CD14-positive monocyte (primary cell): ENCODE measurements around the gene CSF1R. TPM values are rescaled to one million over a fixed set of nuclear protein-coding genes. Genes with fewer than 3 reads are reported as not detected.

Source experiments
- DNase-seq, 3 donors: peaks; one replicate each; pipeline ENCODE4 v3.0.0-alpha.2; 2011 to 2022
- H2AFZ ChIP-seq: 2 replicates; pipeline ENCODE4 v1.6.0; 2012; ENCODE audit warnings: mild to moderate bottlenecking, low read depth, low read length, inconsistent platforms; ENCODE audit not compliant: insufficient read depth, poor library complexity, severe bottlenecking
- H3K27ac ChIP-seq, 2 donors: 1 replicate in 1 of 2; 2 replicates in 1 of 2; pipeline ENCODE4 v1.5.1; 2012 to 2013; ENCODE audit warnings: low read length in 2 of 2, control low read depth in 1 of 2, inconsistent platforms in 1 of 2, low read depth in 1 of 2, mild to moderate bottlenecking in 1 of 2
- H3K27me3 ChIP-seq, 2 donors: one replicate each; pipeline versions ENCODE4 v1.6.0 to v1.6.1; 2011 to 2013; ENCODE audit warnings: low read length in 2 of 2; ENCODE audit not compliant: control insufficient read depth in 2 of 2, insufficient read depth in 2 of 2
- H3K36me3 ChIP-seq, 2 donors: replicated peaks in 1 of 2; 1 replicate in 1 of 2; 2 replicates in 1 of 2; pipeline versions ENCODE4 v1.5.1 to v1.6.1; 2012 to 2013; ENCODE audit warnings: low read length in 2 of 2, control low read depth in 1 of 2, inconsistent platforms in 1 of 2, mild to moderate bottlenecking in 1 of 2; ENCODE audit not compliant: insufficient read depth in 2 of 2, control insufficient read depth in 1 of 2
- H3K4me1 ChIP-seq, 2 donors: 1 replicate in 1 of 2; 2 replicates in 1 of 2; pipeline versions ENCODE4 v1.5.1 to v1.6.1; 2012 to 2013; ENCODE audit warnings: low read length in 2 of 2, control low read depth in 1 of 2, inconsistent platforms in 1 of 2, mild to moderate bottlenecking in 1 of 2, moderate library complexity in 1 of 2; ENCODE audit not compliant: insufficient read depth in 2 of 2, control insufficient read depth in 1 of 2
- H3K4me2 ChIP-seq: replicated peaks from 2 replicates; pipeline ENCODE3; 2012; ENCODE audit warnings: low read length, moderate library complexity, mild to moderate bottlenecking; ENCODE audit not compliant: poor library complexity, severe bottlenecking; ENCODE audit errors: extremely low read depth
- H3K4me3 ChIP-seq, 3 experiments: fragments of 200-600 bp in 1 of 3; sonication (generic) in 1 of 3; replicated peaks in 1 of 3; 1 replicate in 2 of 3; 2 replicates in 1 of 3; pipeline ENCODE4 v1.5.1; 2011 to 2013; ENCODE audit warnings: low read length in 3 of 3, mild to moderate bottlenecking in 3 of 3, control low read depth in 2 of 3, low read depth in 2 of 3, inconsistent platforms in 1 of 3, moderate library complexity in 1 of 3
- H3K79me2 ChIP-seq: 2 replicates; pipeline ENCODE4 v1.6.0; 2012; ENCODE audit warnings: mild to moderate bottlenecking, control low read depth, inconsistent platforms, low read length, moderate library complexity; ENCODE audit not compliant: insufficient read depth
- H3K9ac ChIP-seq: 2 replicates; pipeline ENCODE4 v1.6.0; 2017; ENCODE audit warnings: low read length, mild to moderate bottlenecking; ENCODE audit not compliant: insufficient read depth, poor library complexity, severe bottlenecking
- H3K9me3 ChIP-seq, 2 donors: replicated peaks in 1 of 2; 1 replicate in 1 of 2; 2 replicates in 1 of 2; pipeline versions ENCODE4 v1.5.1 to v1.6.1; 2012 to 2013; ENCODE audit warnings: low read length in 2 of 2, control low read depth in 1 of 2; ENCODE audit not compliant: control insufficient read depth in 1 of 2, insufficient read depth in 1 of 2
- H4K20me1 ChIP-seq: 2 replicates; pipeline ENCODE4 v1.6.0; 2012; ENCODE audit warnings: mild to moderate bottlenecking, low read length, control low read depth, moderate library complexity; ENCODE audit not compliant: insufficient read depth
- H3K27ac Mint-ChIP-seq, 7 donors: one replicate each; pipeline ENCODE4 v1.8.0; 2020; ENCODE audit warnings: mild to moderate bottlenecking in 7 of 7, mixed read lengths in 7 of 7, moderate library complexity in 6 of 7, inconsistent platforms in 2 of 7
- H3K27me3 Mint-ChIP-seq, 3 donors: one replicate each; pipeline ENCODE4 v1.8.0; 2021 to 2022; ENCODE audit warnings: low read depth in 3 of 3, mild to moderate bottlenecking in 3 of 3, mixed read lengths in 3 of 3, moderate library complexity in 3 of 3, inconsistent platforms in 1 of 3
- H3K36me3 Mint-ChIP-seq, 2 donors: one replicate each; pipeline ENCODE4 v1.8.0; 2020; ENCODE audit warnings: mixed read lengths in 2 of 2, inconsistent platforms in 1 of 2, mild to moderate bottlenecking in 1 of 2
- H3K4me1 Mint-ChIP-seq: one replicate; pipeline ENCODE4 v1.8.0; 2020; ENCODE audit warnings: mild to moderate bottlenecking, mixed read lengths
- H3K4me3 Mint-ChIP-seq, 2 donors: one replicate each; pipeline ENCODE4 v1.8.0; 2020; ENCODE audit warnings: mild to moderate bottlenecking in 2 of 2, mixed read lengths in 2 of 2, moderate library complexity in 1 of 2
- H3K9me3 Mint-ChIP-seq, 7 donors: one replicate each; pipeline ENCODE4 v1.8.0; 2020 to 2022; ENCODE audit warnings: mixed read lengths in 7 of 7, mild to moderate bottlenecking in 6 of 7, moderate library complexity in 6 of 7, inconsistent platforms in 2 of 7
- WGBS: methylation state at CpG from one replicate; pipeline ENCODE4 v1.1.5; 2013; ENCODE audit warnings: missing lambda C conversion rate; ENCODE audit not compliant: insufficient coverage; 5-methylcytosine and 5-hydroxymethylcytosine counted together
- intact Hi-C, 2 donors: fragments of 100-400 bp; cut with micrococcal nuclease; formaldehyde crosslinking; loops; one replicate each; pipeline versions ENCODE4 v1.15.0 to v1.15.1; 2023
- polyA plus RNA-seq, 3 donors: library from polyadenylated mRNA; depleted of rRNA in 1 of 3; unstranded in 2 of 3; stranded (reverse) in 1 of 3; fragments of 300-500 nt in 2 of 3; fragments of >200 nt in 1 of 3; fragmentation: Illumina TruSeq in 2 of 3; gene quantifications; 1 replicate in 2 of 3; 2 replicates in 1 of 3; pipeline ENCODE4 v1.2.3, GENCODE V29; 2012 to 2021
- TF ChIP-seq, protein P1 (sequence below): fragments of 200-600 bp; IDR thresholded peaks from one replicate; pipeline ENCODE4 v1.8.0; 2022; ENCODE audit warnings: antibody characterized with exemption, mild to moderate bottlenecking

The CSF1R gene
- polyA plus RNA-seq, 3 donors, result 180 to 332 (median 242) TPM

DNA sequence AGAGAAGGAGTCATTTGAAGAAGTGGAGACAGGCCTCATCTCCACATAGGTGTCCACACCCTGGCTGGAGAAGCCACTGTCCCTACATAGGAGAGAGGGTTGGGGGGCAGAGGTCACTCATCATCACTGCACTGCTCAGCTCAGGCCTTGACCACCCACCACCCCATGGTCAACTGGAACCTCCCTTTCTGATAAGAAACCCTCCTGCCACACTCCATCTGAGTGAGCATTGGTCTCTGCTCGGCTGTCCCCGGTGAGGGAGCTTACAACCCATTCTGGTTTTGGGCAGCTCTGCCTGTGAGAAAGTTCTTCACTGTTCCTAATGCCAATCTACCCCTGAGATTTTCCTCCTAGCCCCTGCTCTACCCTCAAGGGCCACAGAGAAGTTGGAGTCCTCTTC, 28.8 kb downstream of the CSF1R start:
- H3K4me2 ChIP-seq, result no peak overlapping the region
- H3K9me3 ChIP-seq, result no peaks in the 10 kb centered on the region
- Mint-ChIP-seq H3K4me1 (peaks cover 49% of the 10 kb centered on the region), H3K4me3 (no peak overlapping the region), H3K9me3 (peaks cover 0 to 3% (median 0%) of the 10 kb centered on the region in 7 donors), H3K27me3 (no peaks in the 10 kb centered on the region), H3K27ac (peak overlapping the region; percentile 98 to 100 (median 99)), H3K36me3 (peaks cover 93 to 99% of the 10 kb centered on the region in 2 donors)
- no peak overlapping the region for H2AFZ ChIP-seq
- H3K36me3 ChIP-seq, result peaks cover 90 to 93% of the 10 kb centered on the region in 2 donors
- WGBS, result 93% methylated on average over 2 of the region's 2 CpGs
- no peak overlapping the region for H3K4me3 ChIP-seq
- TF ChIP-seq, protein P1, sequence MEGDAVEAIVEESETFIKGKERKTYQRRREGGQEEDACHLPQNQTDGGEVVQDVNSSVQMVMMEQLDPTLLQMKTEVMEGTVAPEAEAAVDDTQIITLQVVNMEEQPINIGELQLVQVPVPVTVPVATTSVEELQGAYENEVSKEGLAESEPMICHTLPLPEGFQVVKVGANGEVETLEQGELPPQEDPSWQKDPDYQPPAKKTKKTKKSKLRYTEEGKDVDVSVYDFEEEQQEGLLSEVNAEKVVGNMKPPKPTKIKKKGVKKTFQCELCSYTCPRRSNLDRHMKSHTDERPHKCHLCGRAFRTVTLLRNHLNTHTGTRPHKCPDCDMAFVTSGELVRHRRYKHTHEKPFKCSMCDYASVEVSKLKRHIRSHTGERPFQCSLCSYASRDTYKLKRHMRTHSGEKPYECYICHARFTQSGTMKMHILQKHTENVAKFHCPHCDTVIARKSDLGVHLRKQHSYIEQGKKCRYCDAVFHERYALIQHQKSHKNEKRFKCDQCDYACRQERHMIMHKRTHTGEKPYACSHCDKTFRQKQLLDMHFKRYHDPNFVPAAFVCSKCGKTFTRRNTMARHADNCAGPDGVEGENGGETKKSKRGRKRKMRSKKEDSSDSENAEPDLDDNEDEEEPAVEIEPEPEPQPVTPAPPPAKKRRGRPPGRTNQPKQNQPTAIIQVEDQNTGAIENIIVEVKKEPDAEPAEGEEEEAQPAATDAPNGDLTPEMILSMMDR, result no peak
- H3K4me1 ChIP-seq, result peaks cover 52 to 55% of the 10 kb centered on the region in 2 donors
- peaks cover 98% of the 10 kb centered on the region for H4K20me1 ChIP-seq
- DNase-seq, result no peak
- peaks cover 54% of the 10 kb centered on the region for H3K79me2 ChIP-seq
- H3K9ac ChIP-seq, result no peak overlapping the region
- no peaks in the 10 kb centered on the region for H3K27me3 ChIP-seq
- intact Hi-C loops, result no loop called here
- H3K27ac ChIP-seq, result peak overlapping the region; percentile 92 to 97

DNA sequence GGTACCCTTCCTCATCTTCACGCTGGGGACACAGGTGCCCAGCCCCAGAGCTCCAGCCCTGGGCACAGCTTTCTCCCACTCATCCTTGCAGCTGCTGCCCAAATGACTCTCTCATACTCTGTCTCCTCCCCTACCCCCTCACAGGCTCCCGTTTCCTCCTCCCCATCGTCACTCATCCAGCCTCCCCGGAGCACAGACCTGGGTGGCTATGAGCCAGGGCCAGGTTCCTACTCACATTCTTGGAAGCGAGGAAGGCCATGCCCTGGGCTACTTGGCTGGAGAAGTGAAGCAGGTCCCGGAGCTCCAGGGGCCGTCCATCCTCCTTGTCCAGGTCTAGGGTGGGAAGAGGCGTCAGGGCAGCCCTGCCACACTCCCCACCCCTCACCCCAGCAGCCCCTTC, 29.3 kb downstream of the CSF1R start:
- H3K27ac Mint-ChIP-seq, result peak overlapping the region; percentile 98 to 100 (median 99)
- H3K4me3 Mint-ChIP-seq, result no peak overlapping the region
- H3K36me3 ChIP-seq, result peaks cover 90 to 93% of the 10 kb centered on the region in 2 donors
- H3K27me3 ChIP-seq, result no peaks in the 10 kb centered on the region
- H3K4me2 ChIP-seq, result no peak overlapping the region
- peak overlapping the region; percentile 10 to 97 for H3K27ac ChIP-seq
- no peak overlapping the region for H3K9ac ChIP-seq
- H4K20me1 ChIP-seq, result peaks cover 98% of the 10 kb centered on the region
- no peaks in the 10 kb centered on the region for H3K9me3 ChIP-seq
- WGBS, result 100% methylated on average over 1 of the region's 8 CpGs
- no peaks in the 10 kb centered on the region for H3K27me3 Mint-ChIP-seq
- DNase-seq, result no peak
- peaks cover 52% of the 10 kb centered on the region for H3K79me2 ChIP-seq
- no peak overlapping the region for H3K4me3 ChIP-seq
- H3K36me3 Mint-ChIP-seq, result peaks cover 94 to 99% of the 10 kb centered on the region in 2 donors
- peaks cover 0 to 3% (median 0%) of the 10 kb centered on the region in 7 donors for H3K9me3 Mint-ChIP-seq
- no peak overlapping the region for H2AFZ ChIP-seq
- peaks cover 49% of the 10 kb centered on the region for H3K4me1 Mint-ChIP-seq
- TF ChIP-seq, protein P1, result no peak
- intact Hi-C loops, result no loop called here
- peaks cover 52 to 55% of the 10 kb centered on the region in 2 donors for H3K4me1 ChIP-seq
